KMS-11 (cell line): ENCODE data around the gene CACNA2D3.

Experiments used
- H2AFZ ChIP-seq: fragments of 200-600 bp; sonication (generic); 2 replicates; pipeline ENCODE4 v1.6.1; 2016; ENCODE audit warnings: antibody characterized with exemption, mixed run types, low read depth
- H3K27ac ChIP-seq: fragments of 200-600 bp; sonication (generic); 2 replicates; pipeline ENCODE4 v1.6.1; 2016; ENCODE audit warnings: mild to moderate bottlenecking, mixed run types
- H3K27me3 ChIP-seq: fragments of 200-600 bp; sonication (generic); 2 replicates; pipeline ENCODE4 v1.6.1; 2017; ENCODE audit warnings: mild to moderate bottlenecking, low read depth, mixed run types, moderate library complexity; ENCODE audit not compliant: insufficient read depth
- H3K36me3 ChIP-seq: fragments of 200-600 bp; sonication (generic); 2 replicates; pipeline ENCODE4 v1.6.1; 2017; ENCODE audit warnings: mild to moderate bottlenecking, mixed run types; ENCODE audit not compliant: insufficient read depth
- H3K4me1 ChIP-seq: fragments of 200-600 bp; sonication (generic); 2 replicates; pipeline ENCODE4 v1.6.1; 2016; ENCODE audit warnings: mild to moderate bottlenecking, low read depth, mixed run types; ENCODE audit not compliant: poor library complexity, severe bottlenecking
- H3K4me2 ChIP-seq: fragments of 200-600 bp; sonication (generic); 2 replicates; pipeline ENCODE4 v1.7.0; 2016; ENCODE audit warnings: mild to moderate bottlenecking, mixed run types
- H3K4me3 ChIP-seq: fragments of 200-600 bp; sonication (generic); IDR thresholded peaks from 2 replicates; pipeline ENCODE4 v1.6.1; 2017; ENCODE audit warnings: low read depth, low read length, mixed read lengths; ENCODE audit not compliant: insufficient read depth
- H3K79me2 ChIP-seq: fragments of 200-600 bp; sonication (generic); 2 replicates; pipeline ENCODE4 v1.6.1; 2016; ENCODE audit warnings: low read depth, mixed run types; ENCODE audit not compliant: insufficient read depth
- H3K9ac ChIP-seq: fragments of 200-600 bp; sonication (generic); 2 replicates; pipeline ENCODE4 v1.6.1; 2016; ENCODE audit warnings: mild to moderate bottlenecking, mixed run types
- H4K20me1 ChIP-seq: fragments of 200-600 bp; sonication (generic); 2 replicates; pipeline ENCODE4 v1.6.1; 2016; ENCODE audit warnings: mild to moderate bottlenecking, mixed run types; ENCODE audit not compliant: insufficient read depth
- TF ChIP-seq, protein P1 (sequence below): fragments of 200-600 bp; sonication (generic); conservative IDR thresholded peaks from 2 replicates; pipeline ENCODE4 v1.6.1; 2017; ENCODE audit warnings: low read depth, mild to moderate bottlenecking, antibody characterized with exemption, low read length, moderate library complexity, mixed read lengths

CACNA2D3 gene

DNA sequence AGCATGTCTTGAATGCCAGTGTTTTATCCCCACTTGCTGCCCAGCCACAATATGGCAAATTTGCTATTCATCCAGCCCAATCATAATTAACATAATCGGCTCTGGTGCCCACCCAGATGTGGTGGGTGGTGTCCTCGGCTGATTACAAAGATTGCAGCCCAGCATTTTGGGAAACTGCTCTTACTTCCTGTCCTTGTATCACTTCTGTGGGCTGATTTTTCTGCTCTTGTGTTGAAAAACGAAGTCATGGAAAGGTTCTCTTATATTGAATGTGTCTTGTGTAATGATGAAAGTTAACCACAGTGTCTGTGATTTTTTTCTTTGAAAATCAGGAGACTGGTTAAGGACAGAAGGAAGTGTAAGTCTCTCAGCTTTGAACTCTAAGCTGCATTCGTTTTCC, 141.7 kb downstream of the CACNA2D3 start:
- Histone ChIP-seq H3K36me3 (no peaks in the 10 kb centered on the region), H3K79me2 (no peaks in the 10 kb centered on the region), H3K9ac (no peak overlapping the region), H3K4me2 (no peak overlapping the region), H3K4me1 (no peaks in the 10 kb centered on the region), H4K20me1 (no peaks in the 10 kb centered on the region), H3K27me3 (no peaks in the 10 kb centered on the region), H3K4me3 (no peak overlapping the region), H2AFZ (no peak overlapping the region), H3K27ac (no peak overlapping the region)
- TF ChIP-seq, protein P1, sequence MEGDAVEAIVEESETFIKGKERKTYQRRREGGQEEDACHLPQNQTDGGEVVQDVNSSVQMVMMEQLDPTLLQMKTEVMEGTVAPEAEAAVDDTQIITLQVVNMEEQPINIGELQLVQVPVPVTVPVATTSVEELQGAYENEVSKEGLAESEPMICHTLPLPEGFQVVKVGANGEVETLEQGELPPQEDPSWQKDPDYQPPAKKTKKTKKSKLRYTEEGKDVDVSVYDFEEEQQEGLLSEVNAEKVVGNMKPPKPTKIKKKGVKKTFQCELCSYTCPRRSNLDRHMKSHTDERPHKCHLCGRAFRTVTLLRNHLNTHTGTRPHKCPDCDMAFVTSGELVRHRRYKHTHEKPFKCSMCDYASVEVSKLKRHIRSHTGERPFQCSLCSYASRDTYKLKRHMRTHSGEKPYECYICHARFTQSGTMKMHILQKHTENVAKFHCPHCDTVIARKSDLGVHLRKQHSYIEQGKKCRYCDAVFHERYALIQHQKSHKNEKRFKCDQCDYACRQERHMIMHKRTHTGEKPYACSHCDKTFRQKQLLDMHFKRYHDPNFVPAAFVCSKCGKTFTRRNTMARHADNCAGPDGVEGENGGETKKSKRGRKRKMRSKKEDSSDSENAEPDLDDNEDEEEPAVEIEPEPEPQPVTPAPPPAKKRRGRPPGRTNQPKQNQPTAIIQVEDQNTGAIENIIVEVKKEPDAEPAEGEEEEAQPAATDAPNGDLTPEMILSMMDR: no peak

DNA sequence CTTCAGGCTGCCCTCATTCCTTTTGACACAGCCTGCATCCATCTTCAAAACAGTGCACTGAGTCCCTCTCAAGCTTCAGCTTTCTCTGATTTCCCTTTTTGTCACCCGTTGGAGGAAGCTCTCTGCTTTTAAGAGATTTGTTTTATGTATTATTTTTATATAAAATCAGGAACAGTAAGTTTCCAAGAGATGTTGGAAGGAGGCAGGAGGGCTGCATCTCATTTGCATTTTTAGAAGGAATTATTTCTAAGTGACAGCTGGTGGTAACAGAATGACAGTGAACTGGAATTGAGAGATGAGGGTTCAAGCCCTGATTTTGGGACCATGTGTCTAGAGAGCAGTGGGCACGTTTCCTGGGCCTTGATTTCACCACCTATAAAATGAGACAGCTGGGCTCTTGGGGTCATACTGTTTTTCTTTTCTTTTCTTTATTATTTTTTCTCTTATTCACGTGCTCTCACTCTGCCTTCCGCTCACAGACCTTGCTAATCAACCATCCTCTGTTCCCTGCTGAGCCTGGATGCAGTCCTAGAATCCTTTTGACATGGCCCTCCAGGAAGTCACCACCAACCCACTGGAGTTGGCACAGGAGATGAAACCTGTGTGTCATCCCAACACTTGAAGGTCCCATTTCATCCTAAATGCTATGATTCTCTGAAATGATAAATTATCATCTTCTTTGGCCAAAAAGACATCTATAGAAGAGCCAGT, 148.6 kb downstream of the CACNA2D3 start:
- Histone ChIP-seq H4K20me1 (no peaks in the 10 kb centered on the region), H2AFZ (no peak overlapping the region), H3K4me3 (no peak overlapping the region), H3K4me1 (no peaks in the 10 kb centered on the region), H3K36me3 (no peaks in the 10 kb centered on the region), H3K4me2 (no peak overlapping the region), H3K9ac (no peak overlapping the region), H3K79me2 (no peaks in the 10 kb centered on the region), H3K27me3 (no peaks in the 10 kb centered on the region), H3K27ac (no peak overlapping the region)
- TF ChIP-seq, protein P1: no peak

DNA sequence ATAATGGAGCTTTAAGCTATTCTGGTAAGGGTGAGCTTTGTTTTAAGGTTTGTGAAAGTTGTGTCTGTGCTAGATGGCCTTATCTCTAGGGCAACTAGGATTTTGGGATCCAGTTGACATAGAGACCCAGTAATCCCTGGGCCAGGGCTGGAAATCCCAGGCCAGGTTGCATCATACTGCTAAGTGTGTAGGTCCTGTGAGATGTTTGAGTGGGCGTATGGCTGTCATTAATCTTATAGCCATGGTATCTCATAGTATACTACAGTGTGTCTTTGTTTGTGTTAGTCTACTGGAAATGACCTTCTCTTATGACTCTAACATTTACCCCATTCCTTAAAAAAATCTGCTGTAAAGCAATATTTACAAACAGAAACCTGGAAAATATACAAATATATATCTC, 151.4 kb downstream of the CACNA2D3 start:
- H4K20me1 ChIP-seq: no peaks in the 10 kb centered on the region
- TF ChIP-seq, protein P1: no peak
- no peak overlapping the region for H3K4me2 ChIP-seq

DNA sequence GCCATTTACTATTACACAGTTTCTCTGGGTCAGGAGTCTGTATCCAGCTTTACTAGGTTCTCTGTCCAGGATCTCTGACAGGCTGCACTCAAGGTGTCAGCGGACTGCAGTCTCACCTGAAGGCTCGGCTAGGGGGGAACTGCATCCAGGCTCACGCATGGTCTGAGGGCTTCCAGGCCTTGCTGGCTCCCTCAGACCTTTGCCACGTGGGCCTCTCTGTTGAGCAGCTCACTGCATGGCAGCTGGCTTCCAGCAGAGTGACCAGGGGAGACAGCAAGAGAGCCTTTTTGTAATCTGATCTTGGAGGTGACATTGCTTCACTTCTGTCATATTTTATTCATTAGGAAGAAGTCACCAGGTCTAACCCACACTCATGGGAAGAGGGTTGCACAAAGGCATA, 152.3 kb downstream of the CACNA2D3 start:
- Histone ChIP-seq H3K4me1 (no peaks in the 10 kb centered on the region), H2AFZ (no peak overlapping the region), H4K20me1 (no peaks in the 10 kb centered on the region), H3K4me3 (no peak overlapping the region), H3K4me2 (no peak overlapping the region), H3K27ac (no peak overlapping the region), H3K36me3 (no peaks in the 10 kb centered on the region), H3K9ac (no peak overlapping the region), H3K79me2 (no peaks in the 10 kb centered on the region), H3K27me3 (no peaks in the 10 kb centered on the region)
- TF ChIP-seq, protein P1: no peak

More for the DNA sequence above, 151.4 kb downstream of the CACNA2D3 start:
- Histone ChIP-seq H2AFZ (no peak overlapping the region), H3K36me3 (no peaks in the 10 kb centered on the region), H3K79me2 (no peaks in the 10 kb centered on the region), H3K27me3 (no peaks in the 10 kb centered on the region), H3K4me3 (no peak overlapping the region), H3K4me1 (no peaks in the 10 kb centered on the region), H3K27ac (no peak overlapping the region), H3K9ac (no peak overlapping the region)
